MM.1S (cell line): ENCODE measurements around the gene INPP5F.
A peak's percentile ranks its signal among the peaks of the same experiment; 100 is the strongest.

Experiments used
- DNase-seq: peaks from one replicate; pipeline ENCODE4 v3.0.0-alpha.2; 2015
- H2AFZ ChIP-seq: fragments of 300-600 bp; sonication (generic); 2 replicates; pipeline ENCODE4 v1.6.0; 2016; ENCODE audit warnings: antibody characterized with exemption, low read length
- H3F3A ChIP-seq: fragments of 300-600 bp; sonication (generic); 2 replicates; pipeline ENCODE4 v1.6.1; 2016; ENCODE audit warnings: mild to moderate bottlenecking, antibody characterized with exemption, low read length, moderate library complexity, mixed read lengths; ENCODE audit not compliant: insufficient read depth
- H3K27ac ChIP-seq: fragments of 300-600 bp; sonication (generic); 2 replicates; pipeline ENCODE4 v1.5.1; 2016; ENCODE audit warnings: mild to moderate bottlenecking, low read length
- H3K27me3 ChIP-seq: fragments of 300-600 bp; sonication (generic); replicated peaks from 2 replicates; pipeline ENCODE4 v1.6.0; 2016; ENCODE audit warnings: low read length; ENCODE audit not compliant: insufficient read depth
- H3K36me3 ChIP-seq: fragments of 300-600 bp; sonication (generic); replicated peaks from 2 replicates; pipeline ENCODE4 v1.6.1; 2016; ENCODE audit warnings: mild to moderate bottlenecking, low read length, mixed read lengths; ENCODE audit not compliant: insufficient read depth
- H3K4me1 ChIP-seq: fragments of 300-600 bp; sonication (generic); 2 replicates; pipeline ENCODE4 v1.6.1; 2016; ENCODE audit warnings: low read length, mixed read lengths
- H3K4me2 ChIP-seq: fragments of 300-600 bp; sonication (generic); 2 replicates; pipeline ENCODE4 v1.6.0; 2016; ENCODE audit warnings: low read depth, low read length
- H3K4me3 ChIP-seq: fragments of 300-600 bp; sonication (generic); 2 replicates; pipeline ENCODE4 v1.5.1; 2016; ENCODE audit warnings: low read length, mixed read lengths
- H3K79me2 ChIP-seq: fragments of 300-600 bp; sonication (generic); 2 replicates; pipeline ENCODE4 v1.6.1; 2016; ENCODE audit warnings: mixed run types, low read length, mixed read lengths
- H3K9ac ChIP-seq: fragments of 300-600 bp; sonication (generic); 2 replicates; pipeline ENCODE4 v1.6.1; 2016; ENCODE audit warnings: low read length, mixed read lengths
- H3K9me2 ChIP-seq: fragments of 300-600 bp; sonication (generic); replicated peaks from 2 replicates; pipeline ENCODE4 v1.6.1; 2016; ENCODE audit warnings: mild to moderate bottlenecking, low read length, mixed read lengths; ENCODE audit not compliant: insufficient read depth
- H3K9me3 ChIP-seq: fragments of 300-600 bp; sonication (generic); replicated peaks from 2 replicates; pipeline ENCODE4 v1.6.1; 2016; ENCODE audit warnings: mild to moderate bottlenecking, low read length, mixed read lengths; ENCODE audit not compliant: insufficient read depth
- H4K20me1 ChIP-seq: fragments of 300-600 bp; sonication (generic); 2 replicates; pipeline ENCODE4 v1.6.1; 2016; ENCODE audit warnings: mild to moderate bottlenecking, low read length, moderate library complexity, mixed read lengths; ENCODE audit not compliant: insufficient read depth
- EZH2 ChIP-seq: fragments of 300-600 bp; sonication (generic); optimal IDR thresholded peaks from 2 replicates; pipeline ENCODE3; 2017; ENCODE audit warnings: low read depth, mild to moderate bottlenecking, antibody characterized with exemption, low read length, mixed read lengths
- EZH2phosphoT487 ChIP-seq: fragments of 300-600 bp; sonication (generic); IDR thresholded peaks from 2 replicates; pipeline ENCODE4 v1.6.1; 2018; ENCODE audit warnings: antibody characterized with exemption, low read length
- TF ChIP-seq, protein P1 (sequence below): fragments of 300-600 bp; sonication (generic); IDR thresholded peaks from 2 replicates; pipeline ENCODE4 v1.5.1; 2016; ENCODE audit warnings: antibody characterized with exemption, low read length, mixed read lengths

Gene INPP5F, protein sequence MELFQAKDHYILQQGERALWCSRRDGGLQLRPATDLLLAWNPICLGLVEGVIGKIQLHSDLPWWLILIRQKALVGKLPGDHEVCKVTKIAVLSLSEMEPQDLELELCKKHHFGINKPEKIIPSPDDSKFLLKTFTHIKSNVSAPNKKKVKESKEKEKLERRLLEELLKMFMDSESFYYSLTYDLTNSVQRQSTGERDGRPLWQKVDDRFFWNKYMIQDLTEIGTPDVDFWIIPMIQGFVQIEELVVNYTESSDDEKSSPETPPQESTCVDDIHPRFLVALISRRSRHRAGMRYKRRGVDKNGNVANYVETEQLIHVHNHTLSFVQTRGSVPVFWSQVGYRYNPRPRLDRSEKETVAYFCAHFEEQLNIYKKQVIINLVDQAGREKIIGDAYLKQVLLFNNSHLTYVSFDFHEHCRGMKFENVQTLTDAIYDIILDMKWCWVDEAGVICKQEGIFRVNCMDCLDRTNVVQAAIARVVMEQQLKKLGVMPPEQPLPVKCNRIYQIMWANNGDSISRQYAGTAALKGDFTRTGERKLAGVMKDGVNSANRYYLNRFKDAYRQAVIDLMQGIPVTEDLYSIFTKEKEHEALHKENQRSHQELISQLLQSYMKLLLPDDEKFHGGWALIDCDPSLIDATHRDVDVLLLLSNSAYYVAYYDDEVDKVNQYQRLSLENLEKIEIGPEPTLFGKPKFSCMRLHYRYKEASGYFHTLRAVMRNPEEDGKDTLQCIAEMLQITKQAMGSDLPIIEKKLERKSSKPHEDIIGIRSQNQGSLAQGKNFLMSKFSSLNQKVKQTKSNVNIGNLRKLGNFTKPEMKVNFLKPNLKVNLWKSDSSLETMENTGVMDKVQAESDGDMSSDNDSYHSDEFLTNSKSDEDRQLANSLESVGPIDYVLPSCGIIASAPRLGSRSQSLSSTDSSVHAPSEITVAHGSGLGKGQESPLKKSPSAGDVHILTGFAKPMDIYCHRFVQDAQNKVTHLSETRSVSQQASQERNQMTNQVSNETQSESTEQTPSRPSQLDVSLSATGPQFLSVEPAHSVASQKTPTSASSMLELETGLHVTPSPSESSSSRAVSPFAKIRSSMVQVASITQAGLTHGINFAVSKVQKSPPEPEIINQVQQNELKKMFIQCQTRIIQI

DNA sequence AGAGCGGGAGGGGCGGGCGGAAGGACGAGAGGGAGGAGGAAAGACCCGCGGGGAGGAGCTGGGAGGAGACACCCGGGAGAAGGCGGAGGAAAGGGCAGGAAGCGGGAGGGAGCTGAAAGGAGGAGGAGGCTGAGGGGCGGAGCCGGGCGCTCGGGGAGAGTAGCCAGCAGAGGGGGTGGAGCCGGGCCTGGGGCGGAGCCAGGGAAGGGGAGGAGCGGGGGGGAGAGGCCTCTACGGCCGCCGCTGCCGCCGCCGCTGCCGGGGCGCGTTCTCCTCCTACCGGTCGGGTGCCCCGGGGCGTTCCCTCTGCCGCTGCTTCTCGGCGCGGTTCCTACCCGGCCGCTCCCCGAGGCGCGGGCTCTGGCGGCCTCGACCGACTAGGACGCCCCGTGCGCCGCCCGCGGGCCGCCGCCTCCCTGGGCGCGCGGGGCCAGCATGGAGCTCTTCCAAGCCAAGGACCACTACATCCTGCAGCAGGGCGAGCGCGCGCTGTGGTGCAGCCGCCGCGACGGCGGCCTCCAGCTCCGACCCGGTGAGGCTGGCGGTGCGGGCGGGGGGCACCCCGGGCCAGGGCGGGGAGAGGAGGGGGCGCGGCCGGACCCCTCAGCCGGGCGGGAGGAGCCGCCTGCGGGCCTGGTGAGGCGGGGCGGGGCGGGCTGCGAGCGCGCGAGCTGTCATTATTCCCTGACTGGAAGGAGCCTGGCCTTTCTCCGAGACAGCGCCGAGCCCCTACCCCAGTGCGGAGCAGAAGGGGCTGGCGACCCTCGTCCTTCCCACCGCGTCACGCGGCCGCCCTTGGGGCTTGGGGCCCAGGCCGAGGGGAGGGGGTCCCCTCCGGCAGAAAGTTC is at the start of gene INPP5F:
TSS of gene INPP5F (plus strand) at position 223 of the 848 bp plus-strand sequence. CDS start at position 436, 213 bp downstream.
- peaks cover 33% of the 10 kb centered on the region for H3K79me2 ChIP-seq
- H3K4me2 ChIP-seq: peak within 1 kb of the TSS; percentile 98
- H2AFZ ChIP-seq: peak within 1 kb of the TSS; percentile 89
- DNase-seq: peak; percentile 94
- H3K27ac ChIP-seq: peak within 1 kb of the TSS; percentile 34; the same call in 1 of the 2 replicates
- H3K9ac ChIP-seq: peak within 1 kb of the TSS; percentile 74
- TF ChIP-seq, protein P1, sequence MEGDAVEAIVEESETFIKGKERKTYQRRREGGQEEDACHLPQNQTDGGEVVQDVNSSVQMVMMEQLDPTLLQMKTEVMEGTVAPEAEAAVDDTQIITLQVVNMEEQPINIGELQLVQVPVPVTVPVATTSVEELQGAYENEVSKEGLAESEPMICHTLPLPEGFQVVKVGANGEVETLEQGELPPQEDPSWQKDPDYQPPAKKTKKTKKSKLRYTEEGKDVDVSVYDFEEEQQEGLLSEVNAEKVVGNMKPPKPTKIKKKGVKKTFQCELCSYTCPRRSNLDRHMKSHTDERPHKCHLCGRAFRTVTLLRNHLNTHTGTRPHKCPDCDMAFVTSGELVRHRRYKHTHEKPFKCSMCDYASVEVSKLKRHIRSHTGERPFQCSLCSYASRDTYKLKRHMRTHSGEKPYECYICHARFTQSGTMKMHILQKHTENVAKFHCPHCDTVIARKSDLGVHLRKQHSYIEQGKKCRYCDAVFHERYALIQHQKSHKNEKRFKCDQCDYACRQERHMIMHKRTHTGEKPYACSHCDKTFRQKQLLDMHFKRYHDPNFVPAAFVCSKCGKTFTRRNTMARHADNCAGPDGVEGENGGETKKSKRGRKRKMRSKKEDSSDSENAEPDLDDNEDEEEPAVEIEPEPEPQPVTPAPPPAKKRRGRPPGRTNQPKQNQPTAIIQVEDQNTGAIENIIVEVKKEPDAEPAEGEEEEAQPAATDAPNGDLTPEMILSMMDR: 0 out of 2 replicates have a peak, but pooled peaks have one; percentile 11
- TF ChIP-seq EZH2phosphoT487: no peak
- no peaks in the 10 kb centered on the region for H3K9me3 ChIP-seq
- no peaks in the 10 kb centered on the region for H3K36me3 ChIP-seq
- H4K20me1 ChIP-seq: no peaks in the 10 kb centered on the region
- H3K9me2 ChIP-seq: no peaks in the 10 kb centered on the region
- no peaks in the 10 kb centered on the region for H3F3A ChIP-seq
- H3K27me3 ChIP-seq: no peaks in the 10 kb centered on the region
- peaks cover 23% of the 10 kb centered on the region for H3K4me1 ChIP-seq
- H3K4me3 ChIP-seq: peak within 1 kb of the TSS; percentile 82

DNA sequence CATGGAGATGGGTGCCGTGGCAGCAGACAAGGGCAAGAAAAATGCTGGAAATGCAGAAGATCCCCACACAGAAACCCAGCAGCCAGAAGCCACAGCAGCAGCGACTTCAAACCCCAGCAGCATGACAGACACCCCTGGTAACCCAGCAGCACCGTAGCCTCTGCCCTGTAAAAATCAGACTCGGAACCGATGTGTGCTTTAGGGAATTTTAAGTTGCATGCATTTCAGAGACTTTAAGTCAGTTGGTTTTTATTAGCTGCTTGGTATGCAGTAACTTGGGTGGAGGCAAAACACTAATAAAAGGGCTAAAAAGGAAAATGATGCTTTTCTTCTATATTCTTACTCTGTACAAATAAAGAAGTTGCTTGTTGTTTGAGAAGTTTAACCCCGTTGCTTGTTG is 48.7 kb upstream of the INPP5F start:
- Histone ChIP-seq H3K27me3 (no peaks in the 10 kb centered on the region), H3K4me3 (no peak overlapping the region), H3K9ac (no peak overlapping the region), H2AFZ (no peak overlapping the region), H3K27ac (no peak overlapping the region), H3F3A (no peaks in the 10 kb centered on the region), H3K79me2 (no peaks in the 10 kb centered on the region), H3K9me2 (no peaks in the 10 kb centered on the region), H3K36me3 (no peaks in the 10 kb centered on the region), H3K4me1 (no peaks in the 10 kb centered on the region), H3K4me2 (no peak overlapping the region), H4K20me1 (no peaks in the 10 kb centered on the region), H3K9me3 (no peaks in the 10 kb centered on the region)
- no peak for DNase-seq
- no peak for TF ChIP-seq EZH2
- no peak for TF ChIP-seq EZH2phosphoT487

DNA sequence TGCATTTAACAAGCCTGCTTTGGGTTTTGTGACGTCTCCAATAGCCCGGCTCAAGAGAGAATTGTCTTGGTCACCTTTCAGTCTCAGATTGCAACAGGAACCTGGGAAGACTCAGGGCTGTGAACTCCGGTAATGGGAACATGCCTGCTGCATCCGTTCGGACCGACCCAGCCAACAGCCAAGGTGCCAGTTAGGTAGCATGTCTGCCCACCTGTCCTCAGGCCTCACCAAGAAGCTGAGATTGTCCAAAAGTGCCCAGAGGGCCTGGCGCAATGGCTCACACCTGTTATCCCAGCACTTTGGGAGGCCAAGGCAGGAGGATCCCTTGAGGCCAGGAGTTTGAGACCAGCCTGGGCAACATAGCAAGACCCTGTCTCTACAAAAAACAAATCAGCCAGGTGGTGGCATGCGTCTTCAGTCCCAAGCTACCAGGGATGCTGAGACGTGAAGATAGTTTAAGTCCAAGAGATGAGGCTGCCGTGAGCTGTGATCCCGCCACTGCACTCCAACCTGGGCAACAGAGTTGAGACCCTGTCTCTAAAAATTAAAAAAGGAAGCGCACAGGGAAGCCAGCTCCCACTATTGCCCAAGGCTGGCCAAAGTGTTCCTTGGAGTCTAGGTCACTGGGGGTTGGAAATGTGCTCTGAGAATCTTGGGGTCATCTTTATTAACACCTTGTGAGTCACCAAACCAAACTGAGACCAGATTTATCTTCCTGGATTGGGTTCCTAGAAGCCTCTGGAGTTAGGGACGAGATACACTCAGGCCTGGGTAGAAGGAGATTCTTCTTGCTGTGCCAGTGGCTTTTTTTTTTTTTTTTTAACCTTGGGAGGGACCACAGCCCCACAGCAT is 47.7 kb upstream of the INPP5F start:
- Histone ChIP-seq H3K4me3 (no peak overlapping the region), H2AFZ (no peak overlapping the region), H3K36me3 (no peaks in the 10 kb centered on the region), H3K4me1 (no peaks in the 10 kb centered on the region), H3K9me2 (no peaks in the 10 kb centered on the region), H3K79me2 (no peaks in the 10 kb centered on the region), H4K20me1 (no peaks in the 10 kb centered on the region), H3K27ac (no peak overlapping the region), H3K4me2 (no peak overlapping the region), H3K9me3 (no peaks in the 10 kb centered on the region), H3F3A (no peaks in the 10 kb centered on the region), H3K27me3 (no peaks in the 10 kb centered on the region), H3K9ac (no peak overlapping the region)
- no peak for DNase-seq
- TF ChIP-seq EZH2 (no peak), EZH2phosphoT487 (no peak)
